ENCODE data around the gene RAB7A. TPM values are rescaled to one million over a fixed set of nuclear protein-coding genes. Genes with fewer than 3 reads are reported as not detected.

Gene RAB7A
- total and polyA plus RNA-seq, 2 experiments from 2014 or later, result 108 to 269 TPM

- no peaks in the 10 kb centered on the region for H3K9me3 ChIP-seq (ENCODE audit: low read depth)
- H3K4me2 ChIP-seq, result no peak overlapping the region
- H3K36me3 ChIP-seq (replicated peaks; ENCODE audit: insufficient read depth, low read depth), result no peaks in the 10 kb centered on the region
- no peaks in the 10 kb centered on the region for H4K20me1 ChIP-seq (ENCODE audit: insufficient read depth, poor library complexity, severe bottlenecking)
- no peak for DNase-seq (ENCODE audit: low spot score)
- no peaks in the 10 kb centered on the region for H3K27me3 ChIP-seq
- H3K4me3 ChIP-seq, result no peak overlapping the region
- H3K9me2 ChIP-seq (replicated peaks; ENCODE audit: insufficient read depth), result no peaks in the 10 kb centered on the region
- H3K4me1 ChIP-seq (ENCODE audit: insufficient read depth), result peaks cover 2% of the 10 kb centered on the region
- no peaks in the 10 kb centered on the region for H3K79me2 ChIP-seq
- H2AFZ ChIP-seq, result no peak overlapping the region
- 95% methylated on average over 4 of the region's 4 CpGs for WGBS (ENCODE audit: low lambda C conversion rate, missing lambda C conversion rate)
- no peak overlapping the region for H3K27ac ChIP-seq
- no peak for TF ChIP-seq EZH2 (IDR thresholded peaks at IDR 0.05; ENCODE audit: borderline replicate concordance)
- TF ChIP-seq EZH2phosphoT487 (IDR thresholded peaks at IDR 0.05; ENCODE audit: low read depth, severe bottlenecking, unreplicated experiment), result no peak
- TF ChIP-seq, protein P1, sequence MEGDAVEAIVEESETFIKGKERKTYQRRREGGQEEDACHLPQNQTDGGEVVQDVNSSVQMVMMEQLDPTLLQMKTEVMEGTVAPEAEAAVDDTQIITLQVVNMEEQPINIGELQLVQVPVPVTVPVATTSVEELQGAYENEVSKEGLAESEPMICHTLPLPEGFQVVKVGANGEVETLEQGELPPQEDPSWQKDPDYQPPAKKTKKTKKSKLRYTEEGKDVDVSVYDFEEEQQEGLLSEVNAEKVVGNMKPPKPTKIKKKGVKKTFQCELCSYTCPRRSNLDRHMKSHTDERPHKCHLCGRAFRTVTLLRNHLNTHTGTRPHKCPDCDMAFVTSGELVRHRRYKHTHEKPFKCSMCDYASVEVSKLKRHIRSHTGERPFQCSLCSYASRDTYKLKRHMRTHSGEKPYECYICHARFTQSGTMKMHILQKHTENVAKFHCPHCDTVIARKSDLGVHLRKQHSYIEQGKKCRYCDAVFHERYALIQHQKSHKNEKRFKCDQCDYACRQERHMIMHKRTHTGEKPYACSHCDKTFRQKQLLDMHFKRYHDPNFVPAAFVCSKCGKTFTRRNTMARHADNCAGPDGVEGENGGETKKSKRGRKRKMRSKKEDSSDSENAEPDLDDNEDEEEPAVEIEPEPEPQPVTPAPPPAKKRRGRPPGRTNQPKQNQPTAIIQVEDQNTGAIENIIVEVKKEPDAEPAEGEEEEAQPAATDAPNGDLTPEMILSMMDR (IDR thresholded peaks at IDR 0.05; ENCODE audit: poor library complexity), result no peak
Measured at GRCh38 chr3:128835096-128835495, 109.1 kb downstream of the RAB7A start.

- no peaks in the 10 kb centered on the region for H4K20me1 ChIP-seq (ENCODE audit: insufficient read depth, poor library complexity, severe bottlenecking)
- H3K9me2 ChIP-seq (replicated peaks; ENCODE audit: insufficient read depth), result no peaks in the 10 kb centered on the region
- no peak overlapping the region for H3K27ac ChIP-seq
- H3K36me3 ChIP-seq (replicated peaks; ENCODE audit: insufficient read depth, low read depth), result no peaks in the 10 kb centered on the region
- no peaks in the 10 kb centered on the region for H3K79me2 ChIP-seq
- no peak overlapping the region for H2AFZ ChIP-seq
- H3K4me2 ChIP-seq, result no peak overlapping the region
- H3K9me3 ChIP-seq (ENCODE audit: low read depth), result no peaks in the 10 kb centered on the region
- H3K4me3 ChIP-seq, result no peak overlapping the region
- TF ChIP-seq, protein P1 (IDR thresholded peaks at IDR 0.05; ENCODE audit: poor library complexity), result no peak
- H3K27me3 ChIP-seq, result no peaks in the 10 kb centered on the region
- peaks cover 4% of the 10 kb centered on the region for H3K4me1 ChIP-seq (ENCODE audit: insufficient read depth)
- WGBS (ENCODE audit: low lambda C conversion rate, missing lambda C conversion rate), result 89% methylated on average over 10 of the region's 10 CpGs
- DNase-seq (ENCODE audit: low spot score), result no peak
Measured at GRCh38 chr3:128841926-128842920, 116.2 kb downstream of the RAB7A start.

- Histone ChIP-seq H2AFZ (no peak overlapping the region), H3K79me2 (no peaks in the 10 kb centered on the region), H4K20me1 (ENCODE audit: insufficient read depth, poor library complexity, severe bottlenecking) (no peaks in the 10 kb centered on the region), H3K27ac (no peak overlapping the region), H3K36me3 (replicated peaks; ENCODE audit: insufficient read depth, low read depth) (no peaks in the 10 kb centered on the region), H3K4me3 (no peak overlapping the region), H3K4me1 (ENCODE audit: insufficient read depth) (peaks cover 4% of the 10 kb centered on the region), H3K4me2 (no peak overlapping the region), H3K27me3 (no peaks in the 10 kb centered on the region), H3K9me2 (replicated peaks; ENCODE audit: insufficient read depth) (no peaks in the 10 kb centered on the region), H3K9me3 (ENCODE audit: low read depth) (no peaks in the 10 kb centered on the region)
- no peak for DNase-seq (ENCODE audit: low spot score)
- no peak for TF ChIP-seq EZH2 (IDR thresholded peaks at IDR 0.05; ENCODE audit: borderline replicate concordance)
- 91% methylated on average over 6 of the region's 6 CpGs for WGBS (ENCODE audit: low lambda C conversion rate, missing lambda C conversion rate)
Measured at GRCh38 chr3:128844502-128844901, 118.5 kb downstream of the RAB7A start.

GRCh38 chr3:128845119-128845777 lies 119.3 kb downstream of the RAB7A start:
- TF ChIP-seq EZH2 (IDR thresholded peaks at IDR 0.05; ENCODE audit: borderline replicate concordance), result no peak
- TF ChIP-seq, protein P1 (IDR thresholded peaks at IDR 0.05; ENCODE audit: poor library complexity), result peak; percentile 20
- H3K27ac ChIP-seq, result no peak overlapping the region

More at GRCh38 chr3:128845119-128845777, 119.3 kb downstream of the RAB7A start:
- Histone ChIP-seq H3K27me3 (no peaks in the 10 kb centered on the region), H3K4me2 (peak overlapping the region; percentile 97), H3K4me3 (peak overlapping the region; percentile 60), H4K20me1 (ENCODE audit: insufficient read depth, poor library complexity, severe bottlenecking) (no peaks in the 10 kb centered on the region), H3K9me2 (replicated peaks; ENCODE audit: insufficient read depth) (no peaks in the 10 kb centered on the region), H2AFZ (peak overlapping the region; percentile 97), H3K9me3 (ENCODE audit: low read depth) (no peaks in the 10 kb centered on the region), H3K79me2 (no peaks in the 10 kb centered on the region), H3K36me3 (replicated peaks; ENCODE audit: insufficient read depth, low read depth) (no peaks in the 10 kb centered on the region), H3K4me1 (ENCODE audit: insufficient read depth) (peaks cover 4% of the 10 kb centered on the region)
- WGBS (ENCODE audit: low lambda C conversion rate, missing lambda C conversion rate), result 32% methylated on average over 14 of the region's 14 CpGs
- no peak for DNase-seq (ENCODE audit: low spot score)
